NCI-H2029 (cell line): ENCODE results near the gene NIPBL.
"Not testable (repeated sequence)": the region's sequence is repeated elsewhere in the genome, so short reads cannot be mapped to it uniquely, and the experiment has no call there.

Experiments
- DNase-seq: peaks from one replicate; lab custom pipeline; 2025; lab: John Stamatoyannopoulos, UW

Gene NIPBL

DNA sequence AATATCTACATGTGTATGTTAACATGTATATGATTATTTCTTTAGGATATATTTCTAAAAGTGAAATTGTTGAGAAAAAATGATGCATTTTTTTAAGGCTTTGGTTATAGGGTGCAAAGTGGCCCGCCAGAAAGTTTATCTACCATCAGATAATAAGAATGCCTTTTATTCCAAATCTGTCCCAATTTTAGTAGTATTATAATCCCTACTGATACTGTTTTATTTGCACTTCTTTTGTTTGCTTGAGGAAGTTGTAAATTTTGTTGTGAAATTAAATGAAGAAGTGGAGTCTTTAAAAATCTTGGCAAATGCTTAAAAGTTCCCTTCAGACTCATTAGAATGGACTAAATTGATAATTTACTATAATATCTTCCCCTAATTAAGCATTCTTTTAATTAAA, 73.0 kb downstream of the NIPBL start:
- DNase-seq: no peak

DNA sequence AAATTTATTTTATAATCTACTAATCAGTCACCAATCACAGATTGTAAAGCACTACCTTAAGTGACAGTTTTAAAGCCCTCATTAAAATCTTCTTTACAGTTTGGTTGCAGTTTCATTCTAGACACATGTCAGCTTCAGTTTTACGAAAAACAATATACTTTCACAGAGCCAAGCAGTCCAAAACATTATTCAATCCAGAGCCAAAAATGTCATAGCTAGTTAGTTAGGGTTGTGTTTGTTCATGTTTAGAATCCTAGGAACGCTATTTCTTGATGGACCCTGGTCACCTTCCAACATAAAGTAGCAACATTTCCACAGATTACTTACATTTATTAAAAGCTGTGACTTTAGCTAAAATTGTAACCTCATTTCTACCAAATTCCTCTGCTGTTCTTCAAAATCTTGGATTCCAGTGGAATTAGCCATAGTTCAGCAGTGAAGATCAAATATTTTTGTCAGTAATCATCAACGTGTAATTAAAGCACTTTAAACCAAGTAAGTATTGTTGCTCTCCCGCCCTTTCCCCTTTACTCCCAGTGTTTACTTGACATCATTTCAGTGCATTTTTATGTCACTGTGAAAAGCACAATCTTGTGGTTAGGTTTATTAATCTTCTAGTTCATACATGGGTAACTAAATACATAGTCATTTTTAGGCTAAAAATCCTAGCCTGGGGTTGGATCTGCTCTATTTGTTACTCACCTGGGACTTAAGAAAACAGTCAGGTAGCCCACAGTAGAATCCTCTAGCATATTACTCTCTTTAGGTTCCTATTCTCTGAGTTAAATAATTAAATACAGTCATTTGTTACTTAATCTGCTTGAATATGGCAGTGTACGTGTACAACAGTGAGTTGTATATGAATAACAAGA, 74.3 kb downstream of the NIPBL start:
- no peak for DNase-seq

DNA sequence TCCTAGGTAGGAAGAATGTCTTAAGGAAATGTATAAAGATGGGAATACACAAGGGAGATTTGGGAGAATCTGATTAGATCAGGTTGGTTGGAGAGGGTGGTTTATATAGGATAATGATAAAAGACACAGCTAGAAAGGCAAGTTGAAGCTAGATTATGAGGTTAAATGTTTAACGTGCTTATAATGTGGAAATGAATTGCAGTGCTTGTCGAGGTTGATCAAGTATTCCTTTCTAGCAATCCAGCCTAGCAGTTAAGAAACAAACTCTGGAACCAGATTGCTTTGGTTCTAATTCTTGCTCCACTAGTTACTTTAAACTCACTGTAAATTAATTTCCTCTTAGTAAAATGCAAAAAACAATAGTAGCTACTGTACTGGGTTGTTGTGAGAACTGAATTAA, 76.5 kb downstream of the NIPBL start:
- no peak for DNase-seq

GRCh38 chr5:36957953-36958537, 81.5 kb downstream of the NIPBL start:
- DNase-seq: no peak

- no peak for DNase-seq
Observed at GRCh38 chr5:36958612-36959011, 82.0 kb downstream of the NIPBL start.

GRCh38 chr5:36965179-36965578, 88.6 kb downstream of the NIPBL start:
- DNase-seq: no peak

GRCh38 chr5:36969700-36970395, 93.3 kb downstream of the NIPBL start:
- no peak for DNase-seq

DNA sequence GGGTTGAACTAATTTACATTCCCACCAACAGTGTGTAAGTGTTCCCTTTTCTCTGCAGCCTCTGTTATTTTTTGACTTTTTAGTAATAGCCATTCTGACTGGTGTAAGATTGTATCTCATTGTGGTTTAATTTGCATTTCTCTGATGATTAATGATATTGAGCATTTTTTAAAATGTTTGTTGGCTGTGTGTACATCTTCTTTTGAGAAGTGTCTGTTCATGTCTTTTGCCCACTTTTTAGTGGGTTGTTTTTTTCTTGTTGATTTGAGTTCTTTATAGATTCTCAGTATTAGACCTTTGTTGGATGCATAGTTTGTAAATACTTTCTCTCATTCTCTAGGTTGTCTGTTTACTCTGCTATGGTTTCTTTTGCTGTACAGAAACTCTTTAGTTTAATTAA, 101.6 kb downstream of the NIPBL start:
- DNase-seq: no peak

- DNase-seq: no peak
Observed at GRCh38 chr5:36982146-36982545, 105.6 kb downstream of the NIPBL start.

DNA sequence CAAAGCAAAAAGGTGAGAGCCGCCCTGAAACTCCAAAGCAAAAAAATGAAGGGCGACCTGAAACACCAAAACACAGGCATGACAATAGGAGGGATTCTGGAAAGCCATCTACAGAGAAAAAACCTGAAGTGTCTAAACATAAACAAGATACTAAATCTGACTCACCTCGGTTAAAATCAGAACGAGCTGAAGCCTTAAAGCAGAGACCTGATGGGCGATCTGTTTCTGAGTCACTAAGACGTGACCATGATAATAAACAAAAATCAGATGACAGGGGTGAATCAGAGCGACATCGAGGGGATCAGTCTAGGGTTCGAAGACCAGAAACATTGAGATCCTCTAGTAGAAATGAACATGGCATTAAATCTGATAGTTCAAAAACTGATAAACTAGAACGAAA, 108.8 kb downstream of the NIPBL start:
- no peak for DNase-seq

DNA sequence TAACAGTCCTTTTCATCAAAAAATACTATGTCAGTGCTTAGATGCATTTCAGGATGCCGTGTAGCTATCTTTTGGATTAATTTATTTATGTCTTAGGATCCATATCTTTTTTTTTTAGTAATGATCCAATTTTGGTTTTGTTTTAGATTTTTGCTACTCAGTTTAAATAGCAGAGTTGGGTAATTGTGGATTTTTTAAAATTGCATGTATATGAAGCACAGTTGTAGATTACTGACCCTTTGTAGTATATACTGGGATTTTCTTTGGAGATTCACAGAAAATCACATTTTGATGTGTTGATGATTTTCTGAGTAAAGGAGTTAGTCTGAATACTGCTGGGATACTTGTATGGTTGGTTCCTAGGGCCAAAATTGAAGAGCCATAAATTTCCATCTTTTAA, 111.8 kb downstream of the NIPBL start:
- DNase-seq: no peak

DNA sequence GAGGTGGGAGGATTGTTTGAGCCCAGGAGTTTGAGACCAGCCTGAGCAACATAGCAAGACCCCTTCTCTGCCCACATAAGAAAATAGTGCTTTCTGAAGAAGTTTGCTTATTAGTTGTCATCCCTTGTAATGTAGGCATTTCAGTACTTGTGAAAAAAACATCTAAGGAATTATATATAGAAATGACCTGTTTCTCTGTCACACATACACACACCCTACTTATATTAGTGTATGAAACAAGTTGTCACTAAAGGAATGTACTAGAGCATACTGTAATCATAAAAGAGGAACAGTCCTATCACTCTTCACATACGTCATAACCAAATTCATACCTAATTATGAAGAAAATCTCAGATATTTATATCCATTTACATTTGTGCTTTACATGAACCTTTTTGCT, 122.0 kb downstream of the NIPBL start:
- no peak for DNase-seq

DNA sequence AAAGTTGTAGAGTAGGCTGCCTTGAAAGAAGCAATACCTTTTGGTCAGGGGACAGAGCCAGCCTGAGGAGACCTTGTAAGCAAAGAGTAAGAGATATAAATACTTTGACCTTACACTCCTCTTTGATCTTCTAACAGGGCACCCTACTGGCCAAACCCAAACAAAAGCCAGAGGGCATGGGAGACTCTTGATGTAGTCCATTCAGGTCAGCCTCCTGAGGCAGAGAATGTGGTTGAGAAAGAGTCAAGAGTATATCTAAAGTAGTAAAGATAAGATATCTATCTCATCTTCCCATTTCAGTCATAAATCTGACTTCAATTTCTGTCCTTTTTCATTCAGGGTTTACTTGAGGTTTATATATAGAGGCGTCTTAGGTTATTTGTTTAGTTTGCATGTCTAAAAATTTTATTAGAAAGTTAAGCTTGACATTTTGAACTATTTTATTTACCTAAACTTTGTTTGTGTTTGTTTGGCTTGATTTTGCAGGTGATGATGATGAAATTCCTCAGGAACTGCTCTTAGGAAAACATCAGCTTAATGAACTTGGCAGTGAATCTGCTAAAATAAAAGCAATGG, 125.7 kb downstream of the NIPBL start:
- no peak for DNase-seq

- no peak for DNase-seq
Observed at GRCh38 chr5:37005252-37005651, 128.7 kb downstream of the NIPBL start.

DNA sequence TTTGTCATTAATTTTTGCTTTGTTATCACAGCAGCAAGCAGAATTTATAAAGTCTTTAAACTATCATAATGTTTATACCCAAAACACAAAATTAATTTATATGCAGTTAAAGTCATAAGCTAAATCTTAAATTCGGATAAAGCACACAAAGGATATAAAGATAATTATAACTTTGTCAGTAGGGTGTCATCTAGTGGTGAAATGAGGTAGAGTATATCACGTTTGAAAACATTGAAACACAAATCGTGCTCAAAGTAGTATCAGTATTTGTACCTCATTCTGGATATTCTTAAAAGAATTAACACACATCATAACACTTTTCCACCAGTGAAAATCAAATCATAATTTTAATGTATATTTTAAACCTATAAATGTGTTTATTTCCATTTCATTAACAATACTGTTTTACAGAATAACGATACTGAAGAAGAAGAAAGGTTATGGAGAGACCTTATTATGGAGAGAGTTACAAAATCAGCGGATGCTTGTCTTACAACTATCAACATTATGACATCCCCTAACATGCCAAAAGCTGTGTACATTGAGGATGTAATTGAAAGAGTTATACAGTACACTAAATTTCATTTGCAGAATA, 129.5 kb downstream of the NIPBL start:
- no peak for DNase-seq

DNA sequence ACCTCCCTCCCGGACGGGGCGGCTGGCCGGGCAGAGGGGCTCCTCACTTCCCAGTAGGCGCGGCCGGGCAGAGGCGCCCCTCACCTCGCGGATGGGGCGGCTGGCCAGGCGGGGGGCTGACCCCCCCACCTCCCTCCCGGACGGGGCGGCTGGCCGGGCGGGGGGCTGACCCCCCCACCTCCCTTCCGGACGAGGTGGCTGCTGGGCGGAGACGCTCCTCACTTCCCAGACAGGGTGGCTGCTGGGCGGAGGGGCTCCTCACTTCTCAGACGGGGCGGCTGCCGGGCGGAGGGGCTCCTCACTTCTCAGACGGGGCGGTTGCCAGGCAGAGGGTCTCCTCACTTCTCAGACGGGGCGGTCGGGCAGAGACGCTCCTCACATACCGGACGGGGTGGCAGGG, 136.6 kb downstream of the NIPBL start:
- not testable (repeated sequence) for DNase-seq

- DNase-seq: no peak
Observed at GRCh38 chr5:37014321-37014720, 137.8 kb downstream of the NIPBL start.

- no peak for DNase-seq
Observed at GRCh38 chr5:37015795-37016666, 139.5 kb downstream of the NIPBL start.

DNA sequence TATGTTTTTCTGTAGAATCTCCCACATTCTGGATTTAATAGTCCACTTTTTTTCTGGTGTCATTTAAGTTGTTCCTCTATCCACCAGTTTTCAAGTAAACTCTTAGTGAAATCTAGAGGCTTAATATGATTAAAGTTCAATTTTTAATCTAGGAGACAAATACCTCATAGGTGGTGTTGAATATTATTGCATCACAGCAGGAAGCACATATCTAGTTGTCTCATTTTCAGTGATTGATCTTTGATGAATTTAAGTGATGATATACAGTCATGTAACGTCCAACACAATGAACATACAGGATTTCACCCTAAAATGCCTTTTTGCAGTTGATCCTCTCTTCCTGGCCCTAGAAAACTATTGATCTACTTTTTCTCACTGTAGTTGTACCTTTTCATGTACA, 152.3 kb downstream of the NIPBL start:
- no peak for DNase-seq

GRCh38 chr5:37029436-37029835, 152.9 kb downstream of the NIPBL start:
- no peak for DNase-seq

GRCh38 chr5:37034955-37035354, 158.4 kb downstream of the NIPBL start:
- no peak for DNase-seq
